Uterus (tissue), 4 donors: ENCODE measurements around the gene MTUS2. TPM values are rescaled to one million over a fixed set of nuclear protein-coding genes. Genes with fewer than 3 reads are reported as not detected.

Experiments
- DNase-seq, 2 donors: peaks; one replicate each; pipeline ENCODE4 v3.0.0-alpha.2; 2019 to 2020
- H3K27ac ChIP-seq, 2 donors: fragments of 200-600 bp; sonication (generic); 1 replicate in 1 of 2; 2 replicates in 1 of 2; pipeline ENCODE4 v1.5.1; 2016 to 2018
- H3K27me3 ChIP-seq, 2 donors: fragments of 200-600 bp; sonication (generic); one replicate each; pipeline ENCODE4 v1.5.1; 2018 to 2019; ENCODE audit warnings: control low read depth in 1 of 2
- H3K36me3 ChIP-seq, 2 donors: fragments of 200-600 bp; sonication (generic); one replicate each; pipeline ENCODE4 v1.5.1; 2019; ENCODE audit warnings: control low read depth in 1 of 2
- H3K4me1 ChIP-seq, 2 donors: fragments of 200-600 bp; sonication (generic); one replicate each; pipeline ENCODE4 v1.5.1; 2018 to 2019; ENCODE audit warnings: control low read depth in 1 of 2
- H3K4me3 ChIP-seq, 2 donors: fragments of 200-600 bp; sonication (generic); 1 replicate in 1 of 2; 2 replicates in 1 of 2; pipeline ENCODE4 v1.5.1; 2018 to 2019; ENCODE audit warnings: mild to moderate bottlenecking in 1 of 2
- H3K9me3 ChIP-seq, 2 donors: fragments of 200-600 bp; sonication (generic); one replicate each; pipeline ENCODE4 v1.5.1; 2019; ENCODE audit warnings: control low read depth in 1 of 2
- CTCF ChIP-seq, 4 experiments: fragments of 200-600 bp in 2 of 4; fragments of 450-650 bp in 2 of 4; sonication (generic) in 2 of 4; IDR thresholded peaks; one replicate each; pipeline ENCODE4 v1.5.1; 2016 to 2019; ENCODE audit warnings: antibody characterized with exemption in 4 of 4, mild to moderate bottlenecking in 2 of 4, moderate library complexity in 1 of 4
- POLR2A ChIP-seq, 2 donors: fragments of 450-650 bp; IDR thresholded peaks; one replicate each; pipeline ENCODE4 v1.6.1; 2016; ENCODE audit warnings: antibody characterized with exemption in 2 of 2, mild to moderate bottlenecking in 1 of 2, moderate library complexity in 1 of 2
- intact Hi-C: fragments of 100-400 bp; cut with DNase I; formaldehyde crosslinking; loops from one replicate; pipeline ENCODE4 v1.15.1; 2023; ENCODE audit warnings: low total_unique reads
- total RNA-seq, 4 donors: library from RNA; depleted of rRNA in 3 of 4; stranded (reverse); fragments of >200 nt in 3 of 4; gene quantifications; one replicate each; pipeline versions ENCODE4 v1.1.0 to v1.2.4, GENCODE V29; 2014 to 2023
- donor health status: DM: yes; HTN: yes; CAD: no.

The MTUS2 gene
- 1 to 10 TPM in 2 of 4 donors, under 1 TPM in 1, not detected in 1; 0.26 to 4.0 (median 3.6) TPM for total RNA-seq

- Histone ChIP-seq H3K27me3 (no peaks in the 10 kb centered on the region), H3K4me3 (peak within 1 kb of the TSS in 1 of 2 donors; percentile 16), H3K36me3 (no peaks in the 10 kb centered on the region), H3K27ac (no peak within 1 kb of the TSS), H3K9me3 (no peaks in the 10 kb centered on the region), H3K4me1 (peaks cover 0 to 3% of the 10 kb centered on the region in 2 donors)
- DNase-seq, result no peak
- TF ChIP-seq CTCF (IDR thresholded peaks at IDR 0.05) (no peak), POLR2A (IDR thresholded peaks at IDR 0.05) (no peak)
- intact Hi-C loops, result no loop called here
These were observed at the start of gene MTUS2 for GRCh38 chr13:28820099-28821051. TSS of gene MTUS2 (plus strand) at chr13:28820339.

GRCh38 chr13:28778308-28779215 is 41.6 kb upstream of the MTUS2 start:
- TF ChIP-seq POLR2A (IDR thresholded peaks at IDR 0.05) (no peak), CTCF (IDR thresholded peaks at IDR 0.05) (no peak)
- no peak overlapping the region for H3K4me3 ChIP-seq
- intact Hi-C loops, result no loop called here
- no peaks in the 10 kb centered on the region for H3K4me1 ChIP-seq
- H3K36me3 ChIP-seq, result no peaks in the 10 kb centered on the region
- no peak for DNase-seq
- no peaks in the 10 kb centered on the region for H3K27me3 ChIP-seq
- H3K9me3 ChIP-seq, result no peaks in the 10 kb centered on the region
- H3K27ac ChIP-seq, result no peak overlapping the region

GRCh38 chr13:28792992-28793391 is 27.1 kb upstream of the MTUS2 start:
- intact Hi-C loops, result no loop called here
- H3K4me1 ChIP-seq, result no peaks in the 10 kb centered on the region
- H3K27me3 ChIP-seq, result no peaks in the 10 kb centered on the region
- H3K4me3 ChIP-seq, result no peak overlapping the region
- H3K36me3 ChIP-seq, result no peaks in the 10 kb centered on the region
- no peak for DNase-seq
- TF ChIP-seq CTCF (IDR thresholded peaks at IDR 0.05), result no peak
- no peaks in the 10 kb centered on the region for H3K9me3 ChIP-seq
- H3K27ac ChIP-seq, result no peak overlapping the region

- no peak for DNase-seq
- Histone ChIP-seq H3K36me3 (no peaks in the 10 kb centered on the region), H3K4me3 (no peak overlapping the region), H3K9me3 (no peaks in the 10 kb centered on the region), H3K4me1 (no peaks in the 10 kb centered on the region), H3K27me3 (no peaks in the 10 kb centered on the region), H3K27ac (no peak overlapping the region)
- no peak for TF ChIP-seq CTCF (IDR thresholded peaks at IDR 0.05)
- TF ChIP-seq POLR2A (IDR thresholded peaks at IDR 0.05), result no peak
- intact Hi-C loops, result no loop called here
These were observed 25.7 kb upstream of the MTUS2 start for GRCh38 chr13:28794396-28794795.

GRCh38 chr13:28796938-28797257 is 23.2 kb upstream of the MTUS2 start:
- H3K4me1 ChIP-seq, result no peaks in the 10 kb centered on the region
- H3K36me3 ChIP-seq, result no peaks in the 10 kb centered on the region
- no peaks in the 10 kb centered on the region for H3K27me3 ChIP-seq
- intact Hi-C loops, result no loop called here
- H3K27ac ChIP-seq, result no peak overlapping the region
- TF ChIP-seq CTCF (IDR thresholded peaks at IDR 0.05), result no peak
- no peak for DNase-seq
- no peaks in the 10 kb centered on the region for H3K9me3 ChIP-seq
- no peak overlapping the region for H3K4me3 ChIP-seq
